Measurements from ENCODE around the gene ARHGAP10. TPM values are rescaled to one million over a fixed set of nuclear protein-coding genes. Genes with fewer than 3 reads are reported as not detected.

Gene ARHGAP10
- polyA plus RNA-seq, 1 experiment = 20.2 TPM

- POLR2A ChIA-PET = no interaction called here
- DNase-seq (ENCODE audit: low read depth) = no peak
- TF ChIP-seq, protein P1, sequence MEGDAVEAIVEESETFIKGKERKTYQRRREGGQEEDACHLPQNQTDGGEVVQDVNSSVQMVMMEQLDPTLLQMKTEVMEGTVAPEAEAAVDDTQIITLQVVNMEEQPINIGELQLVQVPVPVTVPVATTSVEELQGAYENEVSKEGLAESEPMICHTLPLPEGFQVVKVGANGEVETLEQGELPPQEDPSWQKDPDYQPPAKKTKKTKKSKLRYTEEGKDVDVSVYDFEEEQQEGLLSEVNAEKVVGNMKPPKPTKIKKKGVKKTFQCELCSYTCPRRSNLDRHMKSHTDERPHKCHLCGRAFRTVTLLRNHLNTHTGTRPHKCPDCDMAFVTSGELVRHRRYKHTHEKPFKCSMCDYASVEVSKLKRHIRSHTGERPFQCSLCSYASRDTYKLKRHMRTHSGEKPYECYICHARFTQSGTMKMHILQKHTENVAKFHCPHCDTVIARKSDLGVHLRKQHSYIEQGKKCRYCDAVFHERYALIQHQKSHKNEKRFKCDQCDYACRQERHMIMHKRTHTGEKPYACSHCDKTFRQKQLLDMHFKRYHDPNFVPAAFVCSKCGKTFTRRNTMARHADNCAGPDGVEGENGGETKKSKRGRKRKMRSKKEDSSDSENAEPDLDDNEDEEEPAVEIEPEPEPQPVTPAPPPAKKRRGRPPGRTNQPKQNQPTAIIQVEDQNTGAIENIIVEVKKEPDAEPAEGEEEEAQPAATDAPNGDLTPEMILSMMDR (IDR thresholded peaks at IDR 0.05; ENCODE audit: insufficient read depth, low read depth, low read length) = no peak
- H3K36me3 ChIP-seq (ENCODE audit: control insufficient read depth, insufficient read depth, low read length) = no peaks in the 10 kb centered on the region
- H3K4me3 ChIP-seq (ENCODE audit: low read depth, low read length) = no peak overlapping the region
- H3K27me3 ChIP-seq (ENCODE audit: control insufficient read depth, insufficient read depth, low read length) = no peaks in the 10 kb centered on the region
- CTCF ChIA-PET = no interaction called here
These were observed 77.3 kb downstream of the ARHGAP10 start for GRCh38 chr4:147809211-147809610.

- TF ChIP-seq, protein P1 (IDR thresholded peaks at IDR 0.05; ENCODE audit: insufficient read depth, low read depth, low read length) = no peak
- CTCF ChIA-PET = no interaction called here
- no peaks in the 10 kb centered on the region for H3K36me3 ChIP-seq (ENCODE audit: control insufficient read depth, insufficient read depth, low read length)
- POLR2A ChIA-PET = no interaction called here
- DNase-seq (ENCODE audit: low read depth) = no peak
- H3K27me3 ChIP-seq (ENCODE audit: control insufficient read depth, insufficient read depth, low read length) = no peaks in the 10 kb centered on the region
- H3K4me3 ChIP-seq (ENCODE audit: low read depth, low read length) = no peak overlapping the region
These were observed 80.0 kb downstream of the ARHGAP10 start for GRCh38 chr4:147811878-147812277.

- TF ChIP-seq, protein P1 (IDR thresholded peaks at IDR 0.05; ENCODE audit: insufficient read depth, low read depth, low read length) = no peak
- no peaks in the 10 kb centered on the region for H3K36me3 ChIP-seq (ENCODE audit: control insufficient read depth, insufficient read depth, low read length)
- CTCF ChIA-PET = no interaction called here
- H3K27me3 ChIP-seq (ENCODE audit: control insufficient read depth, insufficient read depth, low read length) = no peaks in the 10 kb centered on the region
- DNase-seq (ENCODE audit: low read depth) = no peak
- H3K4me3 ChIP-seq (ENCODE audit: low read depth, low read length) = no peak overlapping the region
- POLR2A ChIA-PET = no interaction called here
These were observed 81.4 kb downstream of the ARHGAP10 start for GRCh38 chr4:147813109-147813773.

DNA sequence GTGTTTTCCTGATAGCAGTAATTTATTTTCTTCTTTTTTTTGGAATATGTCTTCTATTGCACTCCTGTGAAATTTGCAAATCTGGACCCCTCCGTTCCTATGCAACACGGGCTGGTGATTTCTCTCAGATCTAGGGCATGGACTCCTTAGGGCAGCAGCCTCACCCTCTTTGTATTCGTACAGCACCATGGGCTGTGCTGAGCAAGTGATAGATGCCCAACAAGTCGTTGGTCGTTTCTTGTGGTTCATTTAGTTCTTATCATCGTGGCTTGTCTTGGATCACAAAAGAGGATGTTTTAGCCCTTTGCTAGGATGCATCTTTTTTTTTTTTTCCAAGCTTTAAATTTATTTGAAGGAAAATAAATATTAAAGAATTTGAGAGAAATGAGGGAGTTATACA is 82.1 kb downstream of the ARHGAP10 start:
- no peak for DNase-seq (ENCODE audit: low read depth)
- Histone ChIP-seq H3K27me3 (ENCODE audit: control insufficient read depth, insufficient read depth, low read length) (no peaks in the 10 kb centered on the region), H3K36me3 (ENCODE audit: control insufficient read depth, insufficient read depth, low read length) (no peaks in the 10 kb centered on the region), H3K4me3 (ENCODE audit: low read depth, low read length) (no peak overlapping the region)
- TF ChIP-seq, protein P1 (IDR thresholded peaks at IDR 0.05; ENCODE audit: insufficient read depth, low read depth, low read length) = no peak
- CTCF ChIA-PET = no interaction called here
- POLR2A ChIA-PET = no interaction called here

DNA sequence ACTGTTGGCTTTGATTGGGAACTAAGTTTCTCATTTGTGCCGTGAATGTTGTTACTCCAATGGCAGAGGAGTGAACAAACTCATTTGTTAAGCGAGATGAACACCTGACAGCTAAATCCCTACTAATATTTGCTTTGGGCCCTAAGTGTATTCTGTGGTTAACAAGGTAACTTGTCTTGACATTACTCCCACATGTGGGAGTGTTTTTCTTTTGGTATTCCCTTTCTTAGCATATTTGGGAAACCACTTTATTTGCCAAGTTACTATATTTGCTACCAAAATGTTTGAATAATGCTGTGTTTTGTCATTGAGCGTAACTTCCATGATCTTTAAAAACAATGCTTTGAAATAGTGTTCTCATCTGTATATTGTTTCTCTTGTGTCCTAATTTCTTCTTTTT is 82.5 kb downstream of the ARHGAP10 start:
- no peak overlapping the region for H3K4me3 ChIP-seq (ENCODE audit: low read depth, low read length)
- CTCF ChIA-PET = no interaction called here
- H3K36me3 ChIP-seq (ENCODE audit: control insufficient read depth, insufficient read depth, low read length) = no peaks in the 10 kb centered on the region
- TF ChIP-seq, protein P1 (IDR thresholded peaks at IDR 0.05; ENCODE audit: insufficient read depth, low read depth, low read length) = no peak
- no peaks in the 10 kb centered on the region for H3K27me3 ChIP-seq (ENCODE audit: control insufficient read depth, insufficient read depth, low read length)
- POLR2A ChIA-PET = no interaction called here
- DNase-seq (ENCODE audit: low read depth) = no peak

All from BJ (cell line).